Right lung (tissue), 10 donors: ENCODE measurements around the gene PRRC2A. TPM values are rescaled to one million over a fixed set of nuclear protein-coding genes. Genes with fewer than 3 reads are reported as not detected.

Experiments
- DNase-seq, 2 donors: peaks; one replicate each; pipeline ENCODE4 v3.0.0-alpha.2; 2013
- long read RNA-seq, 8 donors: transcript quantifications; one replicate each; lab custom pipeline, GENCODE V29; 2026
- polyA plus RNA-seq, 5 donors: library from polyadenylated mRNA; unstranded; fragments of 120-200 nt; gene quantifications; one replicate each; pipeline versions ENCODE4 v1.2.1 to v1.2.3, GENCODE V29; 2013; ENCODE audit warnings: inconsistent platforms in 1 of 5, low replicate concordance in 1 of 5; ENCODE audit not compliant: insufficient read length in 5 of 5, insufficient read depth in 1 of 5

PRRC2A gene
- polyA plus RNA-seq: 100 to 1,000 TPM; 128 to 193 (median 141) TPM
- long read RNA-seq, donor 1, transcript PRRC2A-210 (2 exons, 916 nt): major isoform, 8 of 408 reads
- long read RNA-seq, donor 1, partial matches to known transcripts: 392 of 408 reads
- long read RNA-seq, donor 1, other reads (novel, unspliced or antisense): 0 of 408 reads
- long read RNA-seq, donor 2, partial matches to known transcripts: 24 of 28 reads
- long read RNA-seq, donor 2, other reads (novel, unspliced or antisense): 0 of 28 reads
- long read RNA-seq, donor 3, partial matches to known transcripts: 178 of 186 reads
- long read RNA-seq, donor 3, other reads (novel, unspliced or antisense): 0 of 186 reads
- long read RNA-seq, donor 4, partial matches to known transcripts: 155 of 192 reads
- long read RNA-seq, donor 4, other reads (novel, unspliced or antisense): 27 of 192 reads
- long read RNA-seq, donor 5, partial matches to known transcripts: 51 of 61 reads
- long read RNA-seq, donor 5, other reads (novel, unspliced or antisense): 0 of 61 reads
- long read RNA-seq, donor 6, full-length matches to known transcripts: 9 of 106 reads
- long read RNA-seq, donor 6, partial matches to known transcripts: 97 of 106 reads
- long read RNA-seq, donor 6, other reads (novel, unspliced or antisense): 0 of 106 reads
- long read RNA-seq, donor 7, full-length matches to known transcripts: 8 of 87 reads
- long read RNA-seq, donor 7, partial matches to known transcripts: 74 of 87 reads
- long read RNA-seq, donor 7, other reads (novel, unspliced or antisense): 5 of 87 reads
- long read RNA-seq, donor 8, partial matches to known transcripts: 6 of 6 reads
- long read RNA-seq, donor 8, other reads (novel, unspliced or antisense): 0 of 6 reads

DNA sequence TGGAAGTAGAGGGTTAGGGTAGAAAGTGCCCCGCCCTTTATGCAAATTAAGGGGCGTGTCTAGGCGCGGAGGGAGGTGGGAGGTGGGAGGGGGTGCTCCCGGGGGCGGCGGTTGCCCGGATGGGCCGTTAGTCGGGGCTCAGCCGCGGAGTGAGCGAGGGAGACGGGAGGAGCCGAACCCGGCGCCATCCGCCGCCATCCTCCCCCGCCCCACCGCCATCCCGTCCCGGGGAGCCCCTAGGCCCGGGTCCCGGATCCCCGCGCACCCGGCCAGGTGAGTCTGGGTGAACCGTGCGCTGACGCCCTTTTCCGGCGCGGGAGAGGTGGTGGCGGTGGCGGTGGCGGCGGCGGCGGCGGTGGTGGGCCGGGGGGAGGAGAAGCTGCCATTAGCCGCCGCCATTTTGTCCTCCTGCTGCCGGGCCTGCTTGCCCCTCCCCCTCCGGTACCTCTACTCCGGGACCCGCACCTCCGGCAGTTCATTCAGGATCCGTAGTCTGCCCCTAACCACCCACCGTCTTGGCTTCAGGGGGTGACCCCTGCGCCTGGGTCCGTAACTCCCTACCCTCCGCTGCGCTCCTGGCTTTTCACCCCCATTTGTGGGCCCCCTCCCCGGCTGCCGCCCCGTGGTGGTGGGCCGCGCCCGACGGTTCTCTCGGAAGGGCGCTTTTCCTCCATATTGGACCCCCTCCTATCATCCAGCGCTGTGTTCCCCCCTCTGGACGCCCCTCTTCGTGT lies at the start of gene PRRC2A:
TSS of gene PRRC2A (plus strand) at position 130 of the 734 bp plus-strand sequence. CDS start 2,075 bp downstream, outside the sequence.
- peak; percentile 77 to 98 for DNase-seq

DNA sequence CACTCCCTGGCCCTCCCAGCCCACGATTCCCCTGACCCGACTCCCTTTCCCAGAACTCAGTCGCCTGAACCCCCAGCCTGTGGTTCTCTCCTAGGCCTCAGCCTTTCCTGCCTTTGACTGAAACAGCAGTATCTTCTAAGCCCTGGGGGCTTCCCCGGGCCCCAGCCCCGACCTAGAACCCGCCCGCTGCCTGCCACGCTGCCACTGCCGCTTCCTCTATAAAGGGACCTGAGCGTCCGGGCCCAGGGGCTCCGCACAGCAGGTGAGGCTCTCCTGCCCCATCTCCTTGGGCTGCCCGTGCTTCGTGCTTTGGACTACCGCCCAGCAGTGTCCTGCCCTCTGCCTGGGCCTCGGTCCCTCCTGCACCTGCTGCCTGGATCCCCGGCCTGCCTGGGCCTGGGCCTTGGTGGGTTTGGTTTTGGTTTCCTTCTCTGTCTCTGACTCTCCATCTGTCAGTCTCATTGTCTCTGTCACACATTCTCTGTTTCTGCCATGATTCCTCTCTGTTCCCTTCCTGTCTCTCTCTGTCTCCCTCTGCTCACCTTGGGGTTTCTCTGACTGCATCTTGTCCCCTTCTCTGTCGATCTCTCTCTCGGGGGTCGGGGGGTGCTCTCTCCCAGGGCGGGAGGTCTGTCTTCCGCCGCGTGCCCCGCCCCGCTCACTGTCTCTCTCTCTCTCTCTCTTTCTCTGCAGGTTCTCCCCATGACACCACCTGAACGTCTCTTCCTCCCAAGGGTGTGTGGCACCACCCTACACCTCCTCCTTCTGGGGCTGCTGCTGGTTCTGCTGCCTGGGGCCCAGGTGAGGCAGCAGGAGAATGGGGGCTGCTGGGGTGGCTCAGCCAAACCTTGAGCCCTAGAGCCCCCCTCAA lies 48.2 kb upstream of the PRRC2A start, which contains the start of gene LTA:
TSS of gene LTA (plus strand) at position 249 of the 871 bp plus-strand sequence. CDS start at position 703, 454 bp downstream.
- no peak for DNase-seq

DNA sequence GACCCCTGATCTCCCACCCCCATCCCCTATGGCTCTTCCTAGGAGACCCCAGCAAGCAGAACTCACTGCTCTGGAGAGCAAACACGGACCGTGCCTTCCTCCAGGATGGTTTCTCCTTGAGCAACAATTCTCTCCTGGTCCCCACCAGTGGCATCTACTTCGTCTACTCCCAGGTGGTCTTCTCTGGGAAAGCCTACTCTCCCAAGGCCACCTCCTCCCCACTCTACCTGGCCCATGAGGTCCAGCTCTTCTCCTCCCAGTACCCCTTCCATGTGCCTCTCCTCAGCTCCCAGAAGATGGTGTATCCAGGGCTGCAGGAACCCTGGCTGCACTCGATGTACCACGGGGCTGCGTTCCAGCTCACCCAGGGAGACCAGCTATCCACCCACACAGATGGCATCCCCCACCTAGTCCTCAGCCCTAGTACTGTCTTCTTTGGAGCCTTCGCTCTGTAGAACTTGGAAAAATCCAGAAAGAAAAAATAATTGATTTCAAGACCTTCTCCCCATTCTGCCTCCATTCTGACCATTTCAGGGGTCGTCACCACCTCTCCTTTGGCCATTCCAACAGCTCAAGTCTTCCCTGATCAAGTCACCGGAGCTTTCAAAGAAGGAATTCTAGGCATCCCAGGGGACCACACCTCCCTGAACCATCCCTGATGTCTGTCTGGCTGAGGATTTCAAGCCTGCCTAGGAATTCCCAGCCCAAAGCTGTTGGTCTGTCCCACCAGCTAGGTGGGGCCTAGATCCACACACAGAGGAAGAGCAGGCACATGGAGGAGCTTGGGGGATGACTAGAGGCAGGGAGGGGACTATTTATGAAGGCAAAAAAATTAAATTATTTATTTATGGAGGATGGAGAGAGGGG lies 47.0 kb upstream of the PRRC2A start:
- no peak for DNase-seq

DNA sequence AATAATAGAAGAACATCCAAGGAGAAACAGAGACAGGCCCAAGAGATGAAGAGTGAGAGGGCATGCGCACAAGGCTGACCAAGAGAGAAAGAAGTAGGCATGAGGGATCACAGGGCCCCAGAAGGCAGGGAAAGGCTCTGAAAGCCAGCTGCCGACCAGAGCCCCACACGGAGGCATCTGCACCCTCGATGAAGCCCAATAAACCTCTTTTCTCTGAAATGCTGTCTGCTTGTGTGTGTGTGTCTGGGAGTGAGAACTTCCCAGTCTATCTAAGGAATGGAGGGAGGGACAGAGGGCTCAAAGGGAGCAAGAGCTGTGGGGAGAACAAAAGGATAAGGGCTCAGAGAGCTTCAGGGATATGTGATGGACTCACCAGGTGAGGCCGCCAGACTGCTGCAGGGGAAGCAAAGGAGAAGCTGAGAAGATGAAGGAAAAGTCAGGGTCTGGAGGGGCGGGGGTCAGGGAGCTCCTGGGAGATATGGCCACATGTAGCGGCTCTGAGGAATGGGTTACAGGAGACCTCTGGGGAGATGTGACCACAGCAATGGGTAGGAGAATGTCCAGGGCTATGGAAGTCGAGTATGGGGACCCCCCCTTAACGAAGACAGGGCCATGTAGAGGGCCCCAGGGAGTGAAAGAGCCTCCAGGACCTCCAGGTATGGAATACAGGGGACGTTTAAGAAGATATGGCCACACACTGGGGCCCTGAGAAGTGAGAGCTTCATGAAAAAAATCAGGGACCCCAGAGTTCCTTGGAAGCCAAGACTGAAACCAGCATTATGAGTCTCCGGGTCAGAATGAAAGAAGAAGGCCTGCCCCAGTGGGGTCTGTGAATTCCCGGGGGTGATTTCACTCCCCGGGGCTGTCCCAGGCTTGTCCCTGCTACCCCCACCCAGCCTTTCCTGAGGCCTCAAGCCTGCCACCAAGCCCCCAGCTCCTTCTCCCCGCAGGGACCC lies 46.1 kb upstream of the PRRC2A start:
- DNase-seq: no peak

DNA sequence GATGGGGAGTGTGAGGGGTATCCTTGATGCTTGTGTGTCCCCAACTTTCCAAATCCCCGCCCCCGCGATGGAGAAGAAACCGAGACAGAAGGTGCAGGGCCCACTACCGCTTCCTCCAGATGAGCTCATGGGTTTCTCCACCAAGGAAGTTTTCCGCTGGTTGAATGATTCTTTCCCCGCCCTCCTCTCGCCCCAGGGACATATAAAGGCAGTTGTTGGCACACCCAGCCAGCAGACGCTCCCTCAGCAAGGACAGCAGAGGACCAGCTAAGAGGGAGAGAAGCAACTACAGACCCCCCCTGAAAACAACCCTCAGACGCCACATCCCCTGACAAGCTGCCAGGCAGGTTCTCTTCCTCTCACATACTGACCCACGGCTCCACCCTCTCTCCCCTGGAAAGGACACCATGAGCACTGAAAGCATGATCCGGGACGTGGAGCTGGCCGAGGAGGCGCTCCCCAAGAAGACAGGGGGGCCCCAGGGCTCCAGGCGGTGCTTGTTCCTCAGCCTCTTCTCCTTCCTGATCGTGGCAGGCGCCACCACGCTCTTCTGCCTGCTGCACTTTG lies 45.1 kb upstream of the PRRC2A start, which contains the start of gene TNF:
TSS of gene TNF (plus strand) at position 231 of the 567 bp plus-strand sequence. CDS start at position 408, 177 bp downstream.
- DNase-seq: no peak

DNA sequence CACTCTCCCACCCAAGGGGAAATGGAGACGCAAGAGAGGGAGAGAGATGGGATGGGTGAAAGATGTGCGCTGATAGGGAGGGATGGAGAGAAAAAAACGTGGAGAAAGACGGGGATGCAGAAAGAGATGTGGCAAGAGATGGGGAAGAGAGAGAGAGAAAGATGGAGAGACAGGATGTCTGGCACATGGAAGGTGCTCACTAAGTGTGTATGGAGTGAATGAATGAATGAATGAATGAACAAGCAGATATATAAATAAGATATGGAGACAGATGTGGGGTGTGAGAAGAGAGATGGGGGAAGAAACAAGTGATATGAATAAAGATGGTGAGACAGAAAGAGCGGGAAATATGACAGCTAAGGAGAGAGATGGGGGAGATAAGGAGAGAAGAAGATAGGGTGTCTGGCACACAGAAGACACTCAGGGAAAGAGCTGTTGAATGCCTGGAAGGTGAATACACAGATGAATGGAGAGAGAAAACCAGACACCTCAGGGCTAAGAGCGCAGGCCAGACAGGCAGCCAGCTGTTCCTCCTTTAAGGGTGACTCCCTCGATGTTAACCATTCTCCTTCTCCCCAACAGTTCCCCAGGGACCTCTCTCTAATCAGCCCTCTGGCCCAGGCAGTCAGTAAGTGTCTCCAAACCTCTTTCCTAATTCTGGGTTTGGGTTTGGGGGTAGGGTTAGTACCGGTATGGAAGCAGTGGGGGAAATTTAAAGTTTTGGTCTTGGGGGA lies 44.4 kb upstream of the PRRC2A start:
- no peak for DNase-seq

DNA sequence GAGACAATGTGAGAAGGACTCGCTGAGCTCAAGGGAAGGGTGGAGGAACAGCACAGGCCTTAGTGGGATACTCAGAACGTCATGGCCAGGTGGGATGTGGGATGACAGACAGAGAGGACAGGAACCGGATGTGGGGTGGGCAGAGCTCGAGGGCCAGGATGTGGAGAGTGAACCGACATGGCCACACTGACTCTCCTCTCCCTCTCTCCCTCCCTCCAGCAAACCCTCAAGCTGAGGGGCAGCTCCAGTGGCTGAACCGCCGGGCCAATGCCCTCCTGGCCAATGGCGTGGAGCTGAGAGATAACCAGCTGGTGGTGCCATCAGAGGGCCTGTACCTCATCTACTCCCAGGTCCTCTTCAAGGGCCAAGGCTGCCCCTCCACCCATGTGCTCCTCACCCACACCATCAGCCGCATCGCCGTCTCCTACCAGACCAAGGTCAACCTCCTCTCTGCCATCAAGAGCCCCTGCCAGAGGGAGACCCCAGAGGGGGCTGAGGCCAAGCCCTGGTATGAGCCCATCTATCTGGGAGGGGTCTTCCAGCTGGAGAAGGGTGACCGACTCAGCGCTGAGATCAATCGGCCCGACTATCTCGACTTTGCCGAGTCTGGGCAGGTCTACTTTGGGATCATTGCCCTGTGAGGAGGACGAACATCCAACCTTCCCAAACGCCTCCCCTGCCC lies 43.5 kb upstream of the PRRC2A start:
- DNase-seq: no peak

DNA sequence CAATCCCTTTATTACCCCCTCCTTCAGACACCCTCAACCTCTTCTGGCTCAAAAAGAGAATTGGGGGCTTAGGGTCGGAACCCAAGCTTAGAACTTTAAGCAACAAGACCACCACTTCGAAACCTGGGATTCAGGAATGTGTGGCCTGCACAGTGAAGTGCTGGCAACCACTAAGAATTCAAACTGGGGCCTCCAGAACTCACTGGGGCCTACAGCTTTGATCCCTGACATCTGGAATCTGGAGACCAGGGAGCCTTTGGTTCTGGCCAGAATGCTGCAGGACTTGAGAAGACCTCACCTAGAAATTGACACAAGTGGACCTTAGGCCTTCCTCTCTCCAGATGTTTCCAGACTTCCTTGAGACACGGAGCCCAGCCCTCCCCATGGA lies 42.9 kb upstream of the PRRC2A start:
- DNase-seq: no peak

DNA sequence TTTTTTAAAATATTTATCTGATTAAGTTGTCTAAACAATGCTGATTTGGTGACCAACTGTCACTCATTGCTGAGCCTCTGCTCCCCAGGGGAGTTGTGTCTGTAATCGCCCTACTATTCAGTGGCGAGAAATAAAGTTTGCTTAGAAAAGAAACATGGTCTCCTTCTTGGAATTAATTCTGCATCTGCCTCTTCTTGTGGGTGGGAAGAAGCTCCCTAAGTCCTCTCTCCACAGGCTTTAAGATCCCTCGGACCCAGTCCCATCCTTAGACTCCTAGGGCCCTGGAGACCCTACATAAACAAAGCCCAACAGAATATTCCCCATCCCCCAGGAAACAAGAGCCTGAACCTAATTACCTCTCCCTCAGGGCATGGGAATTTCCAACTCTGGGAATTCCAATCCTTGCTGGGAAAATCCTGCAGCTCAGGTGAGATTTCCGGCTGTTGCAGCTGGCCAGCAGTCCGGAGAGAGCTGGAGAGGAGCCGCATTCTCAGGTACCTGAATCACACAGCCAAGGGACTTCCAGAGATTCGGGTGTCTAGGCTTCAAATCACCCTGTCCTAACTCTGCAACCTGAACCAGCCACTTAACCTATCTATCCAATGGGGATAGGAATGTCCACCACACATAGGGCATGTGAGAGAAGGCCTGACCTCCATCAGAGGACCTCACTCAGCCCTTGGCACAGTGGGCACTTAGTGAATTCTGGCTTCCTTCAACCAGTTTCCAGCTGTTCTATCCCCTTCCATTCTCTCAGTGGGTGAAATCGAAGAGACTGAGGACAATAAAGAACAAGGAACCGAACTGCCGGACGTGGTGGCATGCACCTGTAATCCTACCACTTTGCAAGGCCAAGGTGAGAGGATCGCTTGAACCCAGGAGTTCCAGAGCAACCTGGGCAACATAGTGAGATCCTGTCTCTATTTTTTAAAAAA lies 42.1 kb upstream of the PRRC2A start:
- DNase-seq: no peak

DNA sequence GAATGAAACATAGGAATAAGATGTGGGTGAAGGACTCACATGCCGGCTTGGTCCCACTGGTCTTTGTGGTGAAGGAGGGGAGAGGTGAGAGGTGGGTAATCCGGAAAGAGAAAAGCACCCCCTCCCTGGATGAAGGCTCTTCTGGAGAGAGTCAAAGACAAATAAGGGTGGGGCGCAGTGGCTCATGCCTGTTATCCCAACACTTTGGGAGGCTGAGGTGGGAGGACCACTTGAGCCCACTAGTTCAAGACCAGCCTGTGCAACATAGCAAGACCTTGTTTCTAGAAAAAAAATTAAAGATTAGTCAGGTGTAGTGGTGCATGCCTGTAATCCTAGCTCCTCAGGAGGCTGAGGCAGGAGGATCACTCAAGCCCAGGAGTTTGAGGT lies 41.4 kb upstream of the PRRC2A start:
- no peak for DNase-seq

DNA sequence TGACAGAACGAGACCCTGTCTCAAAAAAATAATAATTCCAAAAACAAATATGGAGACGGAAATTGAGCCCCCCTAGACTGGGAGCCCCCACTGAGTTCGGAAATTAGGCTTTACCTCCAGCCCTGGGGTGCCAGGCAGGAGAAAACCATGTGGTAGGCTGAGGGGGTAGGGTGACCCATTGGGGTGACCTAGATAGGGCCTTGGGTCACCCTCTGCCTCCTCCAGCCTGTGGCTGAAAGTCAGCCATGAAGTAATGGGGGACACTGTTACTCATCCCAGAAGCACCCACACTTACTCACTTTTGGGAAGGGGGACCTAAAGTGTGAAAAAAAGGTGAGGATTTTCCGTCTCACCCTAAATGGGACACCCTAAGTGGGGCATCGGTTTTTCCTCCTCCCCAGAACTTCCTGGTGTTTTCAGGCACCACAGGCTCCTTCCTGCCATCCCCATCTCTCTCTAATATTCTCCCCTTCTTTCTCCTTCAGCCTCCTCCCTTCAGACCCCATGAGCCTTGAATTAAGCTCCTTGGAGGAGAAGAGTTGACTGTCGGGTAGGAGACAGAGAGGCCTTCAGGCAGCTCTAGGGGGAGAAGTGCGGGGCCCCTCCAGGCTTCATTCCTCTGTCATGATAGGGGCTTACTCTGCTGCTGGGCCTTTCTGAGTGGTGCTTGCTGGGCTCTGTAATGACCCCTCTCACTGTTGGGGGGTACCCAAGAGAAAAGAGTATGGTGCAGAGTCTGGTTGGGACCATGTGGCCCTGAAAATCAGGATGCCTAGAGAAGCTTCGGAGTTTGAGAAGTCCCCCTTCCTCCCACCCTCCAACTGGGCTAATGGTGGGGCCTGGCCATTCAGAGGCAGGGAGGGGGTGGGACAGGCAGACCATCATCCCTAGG lies 40.7 kb upstream of the PRRC2A start:
- DNase-seq: no peak

DNA sequence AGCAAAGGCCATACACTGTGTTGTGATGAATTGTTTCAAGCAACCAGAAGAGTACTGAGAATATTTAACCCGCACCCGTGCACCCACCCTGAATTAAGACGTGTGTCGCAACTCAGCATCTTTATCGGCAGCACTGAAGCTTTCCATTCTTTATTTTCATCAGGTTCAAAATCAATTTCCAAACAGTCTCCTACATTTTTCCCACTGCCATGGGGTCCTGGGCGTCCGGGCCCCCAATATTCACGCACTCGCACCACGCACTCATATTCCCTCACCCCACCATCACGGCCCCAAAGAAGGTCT lies 40.1 kb upstream of the PRRC2A start:
- DNase-seq: no peak

DNA sequence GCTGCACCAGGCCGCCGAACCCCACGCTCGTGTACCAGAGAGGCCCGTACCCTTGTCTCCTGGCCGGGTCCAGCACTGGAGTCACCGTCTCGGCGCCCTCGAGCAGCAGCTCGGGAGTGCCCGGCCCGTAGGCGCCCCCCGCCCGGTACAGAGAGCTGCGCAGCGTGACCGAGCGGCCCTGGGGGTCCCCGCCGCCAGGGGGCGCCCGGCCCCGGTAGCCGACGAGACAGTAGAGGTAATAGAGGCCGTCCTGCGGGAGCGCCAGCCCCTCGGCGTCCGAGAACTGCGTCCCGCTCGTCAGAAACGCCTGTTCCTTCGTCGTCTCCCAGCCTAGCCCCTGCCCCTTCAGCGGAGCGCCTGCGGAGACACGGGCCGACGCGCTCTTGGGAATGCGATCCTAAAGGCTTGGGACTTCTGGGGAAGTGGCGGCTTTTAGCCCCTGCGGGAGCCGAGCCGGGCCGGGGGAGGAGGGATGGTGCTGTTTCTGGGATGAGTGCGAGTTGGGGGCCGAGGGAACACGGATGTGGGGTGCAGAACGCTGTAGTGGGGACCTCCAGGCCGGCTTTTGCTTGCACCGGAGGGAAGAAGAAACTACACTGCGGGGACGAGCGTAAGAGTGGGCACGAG lies 39.6 kb upstream of the PRRC2A start:
- peak; percentile 83 to 85 for DNase-seq
